ENCODE data around the gene DCDC2C.

DCDC2C gene

DNA sequence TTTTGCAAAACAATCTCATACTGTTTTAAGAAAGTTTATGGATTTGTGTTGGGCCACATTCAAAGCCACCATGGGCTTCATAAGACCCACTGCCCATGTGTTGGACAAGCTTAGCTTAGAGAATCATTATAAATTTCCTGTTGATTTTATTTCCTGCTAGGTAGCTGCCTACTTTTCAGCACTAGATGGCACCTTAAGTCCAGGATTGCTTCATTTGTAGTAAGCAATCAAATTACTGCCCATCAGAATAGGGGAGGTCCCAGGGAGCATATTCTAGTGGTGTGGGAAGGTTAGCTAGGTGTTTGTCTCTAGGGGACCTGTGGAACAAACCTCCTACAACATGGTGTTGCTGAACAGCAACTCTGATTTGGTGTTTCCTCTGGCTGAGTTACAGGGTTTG is 11.0 kb upstream of the DCDC2C start:
- no peak for DNase-seq (ENCODE audit: low read depth)
- in situ Hi-C loops (cut with HindIII; ENCODE audit: low sequenced_read_pairs) = no loop called here
- TF ChIP-seq CTCF (IDR thresholded peaks at IDR 0.05; ENCODE audit: low read depth, low read length, missing control alignments) = peak; percentile 44
- H3K4me3 ChIP-seq (ENCODE audit: low read depth, low read length) = no peak overlapping the region

DNA sequence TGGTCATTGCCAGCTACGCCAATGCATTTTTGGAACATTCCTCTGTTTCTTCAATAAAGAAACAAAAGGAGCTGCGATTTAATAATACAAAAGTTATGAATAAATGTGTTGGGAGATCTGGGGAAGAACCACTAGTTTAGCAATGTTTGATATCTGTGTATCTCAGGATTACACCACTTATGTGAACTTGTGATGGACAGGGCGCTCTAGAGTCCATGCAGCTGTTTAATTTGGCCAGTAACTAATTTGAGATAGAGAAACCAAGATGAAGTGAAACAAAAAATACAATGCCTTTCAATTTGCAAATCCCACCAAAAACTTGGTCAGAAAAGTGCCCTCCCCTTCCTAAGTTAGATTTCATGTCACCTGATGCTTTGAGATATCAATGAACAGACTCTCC is 6.8 kb upstream of the DCDC2C start:
- H3K4me3 ChIP-seq (ENCODE audit: low read depth, low read length) = no peak overlapping the region
- DNase-seq (ENCODE audit: low read depth) = no peak
- TF ChIP-seq CTCF (IDR thresholded peaks at IDR 0.05; ENCODE audit: low read depth, low read length, missing control alignments) = no peak
- in situ Hi-C loops (cut with HindIII; ENCODE audit: low sequenced_read_pairs) = no loop called here

GRCh38 chr2:3701071-3701470 is 2.3 kb upstream of the DCDC2C start:
- in situ Hi-C loops (cut with HindIII; ENCODE audit: low sequenced_read_pairs) = no loop called here
- no peak for TF ChIP-seq CTCF (IDR thresholded peaks at IDR 0.05; ENCODE audit: low read depth, low read length, missing control alignments)
- H3K4me3 ChIP-seq (ENCODE audit: low read depth, low read length) = no peak overlapping the region
- DNase-seq (ENCODE audit: low read depth) = no peak

DNA sequence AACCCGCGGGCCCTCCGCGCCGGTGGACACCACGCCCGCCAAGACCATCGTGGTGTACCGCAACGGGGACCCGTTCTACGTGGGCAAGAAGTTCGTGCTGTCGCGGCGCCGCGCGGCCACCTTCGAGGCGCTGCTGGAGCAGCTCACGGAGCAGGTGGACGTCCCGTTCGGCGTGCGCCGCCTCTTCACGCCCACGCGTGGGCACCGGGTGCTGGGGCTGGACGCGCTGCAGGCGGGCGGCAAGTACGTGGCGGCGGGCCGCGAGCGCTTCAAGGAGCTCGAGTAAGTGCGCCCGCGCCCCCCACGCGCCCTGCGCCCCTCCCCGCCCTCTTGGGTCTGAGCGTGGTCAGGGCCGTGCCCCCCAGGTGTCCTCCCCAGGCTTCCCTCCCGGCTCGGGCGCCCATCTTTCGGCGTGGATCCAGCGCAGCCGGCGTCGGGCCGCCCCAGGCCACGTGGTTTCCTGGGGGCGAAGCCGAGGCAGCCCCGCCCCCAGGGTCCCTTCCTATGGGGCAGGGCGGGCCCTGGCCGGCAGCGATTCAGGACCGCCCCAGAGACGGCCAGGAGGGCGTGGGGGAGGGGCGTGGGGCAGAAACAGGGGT is 481 bp downstream of the DCDC2C start:
- in situ Hi-C loops (cut with HindIII; ENCODE audit: low sequenced_read_pairs) = no loop called here

GRCh38 chr2:3704692-3705091 is 1.3 kb downstream of the DCDC2C start:
- no peak for TF ChIP-seq CTCF (IDR thresholded peaks at IDR 0.05; ENCODE audit: low read depth, low read length, missing control alignments)
- no peak overlapping the region for H3K4me3 ChIP-seq (ENCODE audit: low read depth, low read length)
- in situ Hi-C loops (cut with HindIII; ENCODE audit: low sequenced_read_pairs) = no loop called here
- DNase-seq (ENCODE audit: low read depth) = no peak

More for the DNA sequence above, 481 bp downstream of the DCDC2C start:
- TF ChIP-seq CTCF (IDR thresholded peaks at IDR 0.05; ENCODE audit: low read depth, low read length, missing control alignments) = no peak
- H3K4me3 ChIP-seq (ENCODE audit: low read depth, low read length) = no peak overlapping the region
- no peak for DNase-seq (ENCODE audit: low read depth)

DNA sequence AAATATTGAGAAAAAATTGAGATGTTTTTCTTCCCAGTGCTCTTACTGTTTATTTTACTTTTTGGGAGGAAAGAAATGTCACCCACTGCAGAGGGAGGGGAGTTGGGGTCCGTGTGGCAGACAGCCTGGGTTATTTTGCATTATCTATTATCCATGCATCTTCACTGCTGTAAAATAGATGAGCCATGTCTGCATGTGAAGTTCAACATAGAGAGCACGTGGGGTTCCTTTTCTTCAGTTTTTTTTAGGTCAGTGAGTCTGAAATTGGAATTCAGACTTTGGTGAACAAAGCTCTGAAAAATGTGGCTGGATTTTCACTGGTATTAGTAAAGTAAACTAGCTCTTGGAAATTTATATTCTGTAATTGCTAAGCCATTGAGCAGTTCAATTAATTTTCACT is 2.4 kb downstream of the DCDC2C start:
- in situ Hi-C loops (cut with HindIII; ENCODE audit: low sequenced_read_pairs) = no loop called here
- DNase-seq (ENCODE audit: low read depth) = no peak
- TF ChIP-seq CTCF (IDR thresholded peaks at IDR 0.05; ENCODE audit: low read depth, low read length, missing control alignments) = no peak
- H3K4me3 ChIP-seq (ENCODE audit: low read depth, low read length) = no peak overlapping the region

Measured in astrocyte of the cerebellum (primary cell).